GM19328 (cell line): ENCODE results near the gene SLC23A2.
A peak's percentile ranks its signal among the peaks of the same experiment; 100 is the strongest.

ENCODE experiments used
- ATAC-seq: cut with Tn5 transposase; IDR thresholded peaks from one replicate; pipeline ENCODE4 v1.9.1; 2021; ENCODE audit warnings: mild to moderate bottlenecking, moderate library complexity; ENCODE audit not compliant: unreplicated experiment

The SLC23A2 gene

DNA sequence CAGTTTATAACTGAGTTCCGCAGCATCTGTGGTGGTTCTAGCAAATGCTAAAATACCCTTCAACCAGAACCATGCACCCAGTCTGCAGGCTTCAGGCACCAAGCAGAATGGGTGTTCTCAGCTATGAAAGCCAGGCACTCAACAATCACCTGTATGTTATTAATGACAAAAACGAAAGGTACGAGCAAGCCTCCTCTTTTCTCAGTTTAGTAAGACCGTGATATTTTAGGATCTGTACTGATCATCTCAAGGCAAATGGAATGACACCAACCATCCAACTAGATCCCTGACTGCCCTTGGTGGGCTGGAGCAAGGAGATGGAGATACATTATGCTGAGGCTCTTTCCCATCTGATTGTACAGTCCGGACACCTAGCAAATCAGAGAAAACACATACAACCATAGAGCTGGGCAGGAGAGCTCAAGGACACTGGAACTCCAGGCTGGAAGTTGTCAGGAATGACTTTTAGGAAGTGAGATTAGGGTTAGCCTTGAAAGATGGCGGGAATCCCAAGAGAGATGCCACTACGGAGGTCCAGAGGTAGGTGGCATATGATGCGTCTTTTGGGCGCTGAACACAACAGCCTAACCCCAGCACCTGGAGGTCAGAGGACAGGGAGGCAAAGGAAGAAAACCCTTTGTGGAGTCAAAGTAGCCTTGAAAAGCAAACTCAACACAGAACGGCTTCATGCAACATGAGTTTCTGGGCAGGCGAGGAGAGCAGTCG lies 33.4 kb downstream of the SLC23A2 start:
- no peak for ATAC-seq

- ATAC-seq: no peak
Measured at GRCh38 chr20:4966826-4967751, 34.2 kb downstream of the SLC23A2 start.

GRCh38 chr20:4962241-4962855 lies 39.0 kb downstream of the SLC23A2 start:
- no peak for ATAC-seq

GRCh38 chr20:4961746-4962145 lies 39.6 kb downstream of the SLC23A2 start:
- ATAC-seq: no peak

GRCh38 chr20:4959592-4959991 lies 41.7 kb downstream of the SLC23A2 start:
- no peak for ATAC-seq

GRCh38 chr20:4957939-4958362 lies 43.4 kb downstream of the SLC23A2 start:
- ATAC-seq: no peak

DNA sequence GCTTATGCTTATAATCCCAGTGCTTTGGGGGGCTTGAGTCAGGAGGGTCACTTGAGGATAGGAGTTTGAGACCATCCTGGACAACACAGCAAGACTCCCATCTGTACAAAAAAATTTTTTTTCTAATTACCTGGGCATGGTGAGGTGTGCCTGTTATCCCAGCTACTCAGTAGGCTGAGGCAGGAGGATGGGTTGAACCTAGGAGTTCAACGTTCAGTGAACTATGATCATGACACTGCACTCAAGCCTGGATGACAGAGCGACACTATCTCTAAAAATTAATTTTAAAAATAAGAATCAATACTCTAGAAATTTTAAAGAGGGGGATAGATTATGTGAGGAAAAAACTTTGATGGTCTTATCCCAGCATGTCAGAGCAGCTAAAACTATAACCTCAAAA lies 44.1 kb downstream of the SLC23A2 start:
- no peak for ATAC-seq

DNA sequence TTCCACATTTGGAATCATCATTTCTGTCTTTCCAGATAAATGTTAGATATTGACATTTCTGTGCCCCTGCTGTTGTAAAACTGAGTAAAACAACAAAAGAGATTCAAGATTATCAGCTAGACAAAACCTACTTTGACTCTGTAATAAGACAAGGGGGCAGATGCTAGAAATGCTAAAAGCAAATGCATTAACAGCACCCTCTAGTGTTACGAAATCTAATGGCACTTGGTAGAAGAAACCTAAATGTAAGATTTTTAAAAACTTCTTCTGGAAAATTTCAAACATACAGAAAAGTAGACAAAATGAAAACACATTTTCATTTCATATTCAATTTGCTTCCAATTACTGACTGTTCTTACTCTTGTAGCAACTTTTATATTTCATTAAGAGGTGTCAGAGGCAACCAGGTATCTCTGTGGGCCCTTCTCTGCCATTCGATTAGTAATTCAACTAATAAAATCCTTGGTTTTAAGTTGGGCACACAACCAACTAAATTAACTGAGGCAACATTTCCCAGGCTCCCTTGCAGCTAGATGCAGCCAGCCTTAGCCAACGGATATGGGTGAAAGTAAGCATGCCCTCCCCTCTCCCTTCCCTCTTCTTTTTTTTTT lies 45.0 kb downstream of the SLC23A2 start:
- no peak for ATAC-seq

- ATAC-seq: no peak
Measured at GRCh38 chr20:4953881-4954280, 47.4 kb downstream of the SLC23A2 start.

DNA sequence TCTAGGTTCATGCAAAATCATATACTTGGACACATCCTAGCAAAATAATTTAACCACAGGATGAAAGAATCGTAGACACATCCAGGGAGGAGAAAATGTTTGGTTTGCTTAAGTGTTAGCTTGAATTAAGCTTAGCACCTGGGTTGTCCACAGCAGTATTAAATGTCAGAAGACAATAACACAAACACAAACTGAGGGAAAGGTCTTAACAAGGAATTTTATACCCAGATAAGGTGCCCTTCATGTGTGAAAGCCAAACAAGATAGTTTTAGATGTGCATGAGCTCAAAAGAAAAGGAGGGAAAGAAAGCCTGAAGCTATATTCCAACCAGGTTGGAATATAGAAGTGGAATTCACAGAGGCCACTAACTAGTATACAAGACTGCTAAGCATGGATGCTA lies 49.1 kb downstream of the SLC23A2 start:
- ATAC-seq: no peak

GRCh38 chr20:4951299-4951698 lies 50.0 kb downstream of the SLC23A2 start:
- no peak for ATAC-seq

GRCh38 chr20:4950841-4951240 lies 50.5 kb downstream of the SLC23A2 start:
- no peak for ATAC-seq

- no peak for ATAC-seq
Measured at GRCh38 chr20:4950437-4950836, 50.9 kb downstream of the SLC23A2 start.

GRCh38 chr20:4949833-4950178 lies 51.5 kb downstream of the SLC23A2 start:
- peak; percentile 60 for ATAC-seq

DNA sequence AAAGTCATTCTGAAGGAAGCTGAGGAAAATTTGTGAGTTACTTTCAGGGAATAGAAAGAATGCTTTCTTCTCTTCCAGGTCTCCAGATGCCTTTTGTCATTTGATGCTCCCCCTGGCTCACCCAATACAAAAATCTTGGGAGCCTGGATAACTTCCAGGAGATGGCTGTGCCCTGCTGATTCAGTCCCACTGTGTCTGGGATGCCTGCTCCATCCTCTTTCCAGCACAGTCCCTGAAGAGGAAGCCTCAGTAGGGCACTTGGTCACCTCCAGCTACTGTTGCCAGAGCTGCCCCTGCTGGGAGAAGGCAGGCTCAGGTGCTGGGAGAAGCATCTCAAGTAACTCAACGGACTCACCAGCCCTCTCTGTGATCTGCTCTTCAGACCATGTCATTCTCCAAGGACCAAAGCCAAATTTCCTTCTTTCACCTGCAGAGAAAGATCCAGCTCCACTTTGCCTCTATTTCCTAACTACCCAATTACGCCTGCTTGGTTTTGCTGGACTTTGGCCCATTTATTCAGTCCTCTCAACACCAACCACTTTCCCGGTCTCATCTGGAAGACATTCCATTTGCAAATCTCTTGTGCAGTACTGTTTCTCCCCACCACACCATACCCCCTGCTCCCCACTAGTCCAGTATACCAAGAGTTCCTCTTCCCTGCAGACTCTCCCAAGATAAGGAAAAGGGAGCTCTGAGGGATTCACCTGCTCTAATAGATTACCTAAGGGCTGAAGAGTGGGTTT lies 53.3 kb downstream of the SLC23A2 start:
- ATAC-seq: no peak

- no peak for ATAC-seq
Measured at GRCh38 chr20:4946986-4947385, 54.3 kb downstream of the SLC23A2 start.

DNA sequence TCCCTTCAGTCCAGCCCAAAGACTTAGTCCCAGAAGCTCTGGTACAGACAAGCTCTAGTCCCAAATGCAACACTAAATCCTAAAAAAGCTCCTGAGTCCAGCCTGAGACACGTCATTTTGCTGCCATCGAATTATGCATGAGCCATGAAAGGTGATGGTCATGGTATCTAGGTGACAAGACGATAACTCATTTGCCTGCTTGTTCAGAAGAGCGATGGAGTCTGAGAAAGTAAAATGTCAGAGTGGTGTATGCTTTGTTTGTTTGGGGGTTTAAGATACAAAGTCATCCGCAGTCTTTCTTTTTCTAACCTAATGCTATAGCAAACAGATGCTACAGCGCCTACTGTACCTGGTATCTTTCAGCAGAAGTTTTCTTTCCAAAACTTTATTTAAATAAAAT lies 54.7 kb downstream of the SLC23A2 start:
- no peak for ATAC-seq

DNA sequence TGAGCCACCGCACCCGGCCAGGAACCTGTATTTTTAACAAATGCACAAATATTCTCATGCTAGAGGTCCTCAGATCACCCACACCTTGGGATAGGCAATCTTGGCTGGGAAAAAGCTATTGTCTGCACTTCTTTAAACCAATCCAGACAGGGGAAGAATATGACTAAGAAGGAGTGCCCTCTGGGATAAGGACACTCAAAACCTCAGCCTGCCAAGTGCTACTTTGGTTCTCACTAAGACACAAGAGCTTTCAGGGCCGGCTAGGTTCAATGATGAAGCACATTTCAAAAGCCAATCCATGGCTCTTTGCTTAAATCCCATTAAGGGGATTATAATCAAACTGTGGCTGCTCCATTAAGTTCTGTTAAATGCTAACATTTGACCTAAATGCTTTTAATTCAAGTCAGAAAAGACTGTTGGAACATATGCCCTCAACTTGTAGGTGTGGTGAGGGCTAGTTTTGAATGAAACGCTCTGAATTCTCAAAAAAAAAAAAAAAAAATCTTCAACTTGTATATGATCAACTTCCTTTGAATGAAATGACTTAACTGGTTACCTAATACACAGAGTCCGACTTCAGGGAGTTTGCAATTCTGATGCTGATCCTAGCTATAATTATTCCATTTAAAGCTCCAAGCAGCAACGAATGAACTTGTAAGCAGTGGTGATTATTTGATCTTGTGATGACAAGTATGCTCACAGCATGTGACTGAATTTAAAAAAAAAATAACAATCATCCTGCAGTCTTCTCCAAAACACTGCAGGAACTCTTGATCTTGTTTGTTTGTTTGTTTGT lies 56.6 kb downstream of the SLC23A2 start:
- ATAC-seq: no peak

DNA sequence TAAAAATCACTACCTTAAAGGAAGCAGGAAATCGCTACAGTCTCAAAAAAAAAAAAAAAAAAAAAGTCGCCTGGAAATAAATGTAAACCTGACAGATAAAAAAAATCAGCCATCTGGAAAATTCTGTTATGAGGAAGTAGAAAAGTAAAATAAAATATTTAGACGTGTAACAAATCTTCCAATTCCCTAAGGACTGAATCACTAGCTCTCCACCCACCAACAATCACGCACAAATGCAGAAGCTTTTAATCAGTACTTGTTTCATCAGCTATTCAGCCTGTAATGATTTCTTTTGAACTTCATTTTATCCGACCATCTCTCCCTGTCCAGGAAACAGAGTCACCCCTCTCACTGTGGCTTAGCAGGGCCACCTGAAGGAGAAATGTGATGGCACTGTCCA lies 59.0 kb downstream of the SLC23A2 start:
- no peak for ATAC-seq
